Esophagus muscularis mucosa (tissue), 4 donors: Measurements from ENCODE around the gene GPC6. TPM values are rescaled to one million over a fixed set of nuclear protein-coding genes. Genes with fewer than 3 reads are reported as not detected.

Experiments used
- DNase-seq: peaks from one replicate; pipeline ENCODE4 v3.0.0-alpha.2; 2017; ENCODE audit errors: extremely low spot score
- H3K27ac ChIP-seq, 4 donors: fragments of 200-600 bp; sonication (generic); replicated peaks in 1 of 4; 1 replicate in 3 of 4; 2 replicates in 1 of 4; pipeline ENCODE4 v1.5.1; 2016 to 2019; ENCODE audit warnings: mild to moderate bottlenecking in 1 of 4
- H3K27me3 ChIP-seq, 4 donors: fragments of 200-600 bp; sonication (generic); one replicate each; pipeline versions ENCODE4 v1.5.1 to v1.6.0; 2016 to 2019
- H3K36me3 ChIP-seq, 4 donors: fragments of 200-600 bp; sonication (generic); one replicate each; pipeline ENCODE4 v1.5.1; 2016 to 2019
- H3K4me1 ChIP-seq, 4 donors: fragments of 200-600 bp; sonication (generic); one replicate each; pipeline ENCODE4 v1.5.1; 2016 to 2019
- H3K4me3 ChIP-seq, 4 donors: fragments of 200-600 bp; sonication (generic); 1 replicate in 2 of 4; 2 replicates in 2 of 4; pipeline ENCODE4 v1.5.1; 2016 to 2019; ENCODE audit warnings: mild to moderate bottlenecking in 4 of 4, moderate library complexity in 1 of 4
- H3K9me3 ChIP-seq, 4 donors: fragments of 200-600 bp; sonication (generic); 1 replicate in 3 of 4; 2 replicates in 1 of 4; pipeline ENCODE4 v1.5.1; 2016 to 2019
- EP300 ChIP-seq: sonication (generic); formaldehyde crosslinking; IDR thresholded peaks from one replicate; pipeline ENCODE4 v1.6.1; 2017; ENCODE audit warnings: antibody characterized with exemption
- POLR2A ChIP-seq: fragments of 450-650 bp; IDR thresholded peaks from one replicate; pipeline ENCODE4 v1.6.1; 2017; ENCODE audit warnings: antibody characterized with exemption, moderate library complexity, mild to moderate bottlenecking, low read depth
- POLR2AphosphoS5 ChIP-seq, 2 donors: sonication (generic); formaldehyde crosslinking; IDR thresholded peaks; one replicate each; pipeline ENCODE4 v1.6.1; 2017; ENCODE audit warnings: antibody characterized with exemption in 2 of 2
- WGBS: methylation state at CpG from one replicate; pipeline ENCODE4 v1.1.5; 2018; 5-methylcytosine and 5-hydroxymethylcytosine counted together
- intact Hi-C: fragments of 100-400 bp; cut with DNase I; formaldehyde crosslinking; loops from one replicate; pipeline ENCODE4 v1.15.1; 2023
- total RNA-seq, 4 donors: library from RNA; depleted of rRNA; stranded (reverse); fragments of >200 nt; gene quantifications; one replicate each; pipeline versions ENCODE4 v1.1.0 to v1.2.1, GENCODE V29; 2016
- TF ChIP-seq, protein P1 (sequence below), 3 experiments: fragments of 200-600 bp in 2 of 3; fragments of 450-650 bp in 1 of 3; sonication (generic) in 2 of 3; IDR thresholded peaks; one replicate each; pipeline ENCODE4 v1.5.1; 2017 to 2019; ENCODE audit warnings: antibody characterized with exemption in 3 of 3, mild to moderate bottlenecking in 2 of 3, moderate library complexity in 1 of 3

GPC6 gene
- total RNA-seq, 4 donors from 2014 or later: 6.5 to 17.2 (median 13.5) TPM

DNA sequence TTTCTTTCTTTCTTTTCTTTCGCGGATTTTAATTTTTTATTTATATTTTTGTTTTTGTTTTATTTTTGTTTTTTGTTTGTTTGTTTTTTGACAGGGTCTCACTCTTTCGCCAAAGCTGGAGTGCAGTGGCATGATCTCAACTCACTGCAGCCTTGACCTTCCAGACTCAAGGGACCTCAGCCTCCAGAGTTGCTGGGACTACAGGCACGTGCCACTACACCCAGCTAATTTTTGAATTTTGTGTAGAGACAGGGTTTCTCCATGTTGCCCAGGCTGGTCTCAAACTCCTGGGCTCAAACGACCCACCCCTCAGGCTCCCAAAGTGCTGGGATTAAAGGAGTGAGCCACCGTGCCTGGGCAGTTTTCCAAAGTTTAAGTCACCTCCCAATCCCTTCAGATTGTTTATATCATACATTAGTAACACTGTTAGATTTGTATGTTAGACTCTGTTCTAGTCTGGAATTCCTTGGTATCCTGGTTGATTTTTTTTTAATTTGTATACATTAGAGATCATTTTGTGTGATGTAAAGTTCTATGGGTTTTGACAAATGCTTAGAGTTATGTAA lies 655.6 kb downstream of the GPC6 start:
- no peak overlapping the region for H3K4me3 ChIP-seq
- H3K4me1 ChIP-seq: no peaks in the 10 kb centered on the region
- H3K27me3 ChIP-seq: no peaks in the 10 kb centered on the region
- H3K27ac ChIP-seq: no peak overlapping the region
- WGBS: 65% methylated on average over 6 of the region's 6 CpGs
- peaks cover 0 to 11% (median 4%) of the 10 kb centered on the region in 4 donors for H3K9me3 ChIP-seq
- no peak for TF ChIP-seq EP300
- TF ChIP-seq, protein P1, sequence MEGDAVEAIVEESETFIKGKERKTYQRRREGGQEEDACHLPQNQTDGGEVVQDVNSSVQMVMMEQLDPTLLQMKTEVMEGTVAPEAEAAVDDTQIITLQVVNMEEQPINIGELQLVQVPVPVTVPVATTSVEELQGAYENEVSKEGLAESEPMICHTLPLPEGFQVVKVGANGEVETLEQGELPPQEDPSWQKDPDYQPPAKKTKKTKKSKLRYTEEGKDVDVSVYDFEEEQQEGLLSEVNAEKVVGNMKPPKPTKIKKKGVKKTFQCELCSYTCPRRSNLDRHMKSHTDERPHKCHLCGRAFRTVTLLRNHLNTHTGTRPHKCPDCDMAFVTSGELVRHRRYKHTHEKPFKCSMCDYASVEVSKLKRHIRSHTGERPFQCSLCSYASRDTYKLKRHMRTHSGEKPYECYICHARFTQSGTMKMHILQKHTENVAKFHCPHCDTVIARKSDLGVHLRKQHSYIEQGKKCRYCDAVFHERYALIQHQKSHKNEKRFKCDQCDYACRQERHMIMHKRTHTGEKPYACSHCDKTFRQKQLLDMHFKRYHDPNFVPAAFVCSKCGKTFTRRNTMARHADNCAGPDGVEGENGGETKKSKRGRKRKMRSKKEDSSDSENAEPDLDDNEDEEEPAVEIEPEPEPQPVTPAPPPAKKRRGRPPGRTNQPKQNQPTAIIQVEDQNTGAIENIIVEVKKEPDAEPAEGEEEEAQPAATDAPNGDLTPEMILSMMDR (IDR thresholded peaks at IDR 0.05): no peak
- intact Hi-C loops: no loop called here
- no peaks in the 10 kb centered on the region for H3K36me3 ChIP-seq
- DNase-seq: no peak

DNA sequence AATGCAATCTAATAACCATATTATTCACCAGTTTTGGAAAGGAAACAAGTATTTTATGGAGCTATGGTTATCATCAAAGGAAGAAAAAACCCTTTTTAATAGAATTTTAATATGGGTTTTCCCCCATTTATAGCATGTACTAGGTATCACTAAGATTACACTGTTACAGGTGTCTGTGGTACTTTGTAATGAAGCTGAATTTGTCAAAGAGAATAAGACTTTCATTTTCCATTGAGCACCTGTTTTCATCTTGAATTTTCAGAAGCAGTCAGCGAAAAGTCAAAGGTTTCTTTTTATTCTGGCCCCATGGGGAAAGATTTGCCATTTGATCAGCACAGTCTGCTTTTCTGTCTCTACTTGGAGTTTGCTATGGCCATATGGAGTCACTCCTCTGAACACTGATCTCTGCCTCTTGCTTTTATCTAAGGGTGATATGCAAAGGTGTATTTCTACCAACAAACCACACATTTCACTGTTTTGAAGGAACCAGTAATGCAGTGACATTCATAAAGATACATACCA lies 662.9 kb downstream of the GPC6 start:
- Histone ChIP-seq H3K36me3 (no peaks in the 10 kb centered on the region), H3K27me3 (no peaks in the 10 kb centered on the region), H3K4me1 (no peaks in the 10 kb centered on the region), H3K9me3 (no peaks in the 10 kb centered on the region), H3K27ac (no peak overlapping the region), H3K4me3 (no peak overlapping the region)
- no peak for TF ChIP-seq POLR2AphosphoS5 (IDR thresholded peaks at IDR 0.05)
- TF ChIP-seq, protein P1 (IDR thresholded peaks at IDR 0.05): no peak
- no peak for TF ChIP-seq EP300
- TF ChIP-seq POLR2A: no peak
- intact Hi-C loops: no loop called here
- 95% methylated on average over 1 of the region's 1 CpG for WGBS
- DNase-seq: no peak

DNA sequence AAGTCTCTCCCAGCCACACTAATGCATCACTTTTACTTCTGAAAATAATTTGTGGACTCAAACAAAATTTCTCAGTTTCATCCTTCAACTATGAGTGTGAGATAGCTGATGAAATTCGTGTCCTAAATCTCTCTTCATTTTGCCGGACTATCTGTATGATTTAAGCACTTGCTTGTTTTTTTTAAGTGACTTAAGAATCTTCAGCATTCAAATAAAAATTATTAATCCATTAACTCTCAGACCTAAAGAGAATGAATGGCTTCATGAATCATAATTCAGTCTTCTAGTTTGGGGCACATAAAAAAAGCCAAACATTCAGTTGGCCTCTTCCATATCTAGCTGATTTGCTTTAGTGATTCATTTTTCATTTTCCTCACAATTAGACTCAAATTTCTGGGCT lies 673.4 kb downstream of the GPC6 start:
- intact Hi-C loops: no loop called here

DNA sequence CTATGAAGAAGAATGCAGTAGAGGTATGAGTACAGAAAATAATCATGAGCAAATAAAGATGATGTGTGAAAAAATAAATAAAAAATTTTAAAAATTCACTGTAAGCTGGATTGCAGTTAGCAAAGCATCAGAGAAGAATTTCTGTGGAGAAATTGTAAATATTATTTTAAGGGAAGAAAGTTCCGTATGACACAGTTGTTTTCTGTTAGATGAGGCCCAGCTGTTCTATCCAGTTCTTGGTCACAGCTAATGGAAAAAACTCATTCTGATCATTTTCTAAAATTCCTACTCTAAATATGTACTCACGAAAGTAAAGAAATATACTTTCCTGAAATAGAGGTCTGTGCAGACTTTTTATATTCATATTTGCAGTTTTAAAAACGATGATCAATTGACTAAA lies 674.1 kb downstream of the GPC6 start:
- H3K27me3 ChIP-seq: no peaks in the 10 kb centered on the region
- H3K4me1 ChIP-seq: peaks cover 0 to 3% (median 0%) of the 10 kb centered on the region in 4 donors
- WGBS: 65% methylated on average over 3 of the region's 3 CpGs
- TF ChIP-seq, protein P1 (IDR thresholded peaks at IDR 0.05): no peak
- TF ChIP-seq POLR2A (no peak), EP300 (no peak), POLR2AphosphoS5 (IDR thresholded peaks at IDR 0.05) (no peak)
- H3K9me3 ChIP-seq: no peaks in the 10 kb centered on the region
- intact Hi-C loops: no loop called here
- no peak overlapping the region for H3K27ac ChIP-seq
- H3K4me3 ChIP-seq: no peak overlapping the region
- no peaks in the 10 kb centered on the region for H3K36me3 ChIP-seq
- DNase-seq: no peak

More for the DNA sequence above, 673.4 kb downstream of the GPC6 start:
- Histone ChIP-seq H3K27ac (no peak overlapping the region), H3K4me3 (no peak overlapping the region), H3K36me3 (no peaks in the 10 kb centered on the region), H3K27me3 (no peaks in the 10 kb centered on the region), H3K9me3 (no peaks in the 10 kb centered on the region), H3K4me1 (peaks cover 0 to 3% (median 0%) of the 10 kb centered on the region in 4 donors)
- WGBS: 71% methylated on average over 2 of the region's 2 CpGs
- TF ChIP-seq EP300 (no peak), POLR2AphosphoS5 (IDR thresholded peaks at IDR 0.05) (no peak), POLR2A (no peak)
- TF ChIP-seq, protein P1 (IDR thresholded peaks at IDR 0.05): no peak
- no peak for DNase-seq

DNA sequence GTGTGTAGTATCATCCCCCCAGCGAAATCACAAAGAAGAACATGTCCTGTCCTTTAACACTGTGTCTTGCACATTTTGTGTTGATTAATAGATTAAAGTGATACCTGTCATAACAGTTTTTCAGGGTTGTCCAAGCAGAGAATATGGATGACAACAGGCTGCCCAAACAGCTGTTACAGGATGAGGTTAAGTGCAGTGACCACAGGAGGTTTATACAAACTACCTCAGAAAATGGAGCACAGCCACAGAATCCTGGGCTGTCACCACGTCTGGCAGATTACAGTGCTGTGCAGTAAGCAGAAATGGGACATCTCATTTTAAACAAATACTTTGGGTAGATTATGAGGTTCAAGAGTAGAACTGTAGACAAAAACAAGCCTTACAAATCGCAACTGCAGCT lies 677.3 kb downstream of the GPC6 start:
- H3K27me3 ChIP-seq: no peaks in the 10 kb centered on the region
- no peak overlapping the region for H3K27ac ChIP-seq
- H3K4me1 ChIP-seq: peaks cover 0 to 3% (median 0%) of the 10 kb centered on the region in 4 donors
- TF ChIP-seq, protein P1 (IDR thresholded peaks at IDR 0.05): no peak
- no peak for TF ChIP-seq POLR2AphosphoS5 (IDR thresholded peaks at IDR 0.05)
- H3K9me3 ChIP-seq: no peaks in the 10 kb centered on the region
- WGBS: 52% methylated on average over 3 of the region's 3 CpGs
- no peak overlapping the region for H3K4me3 ChIP-seq
- no peak for DNase-seq
- intact Hi-C loops: no loop called here
- H3K36me3 ChIP-seq: no peaks in the 10 kb centered on the region
